Osteoblast (primary cell): ENCODE data around the gene LLGL2. TPM values are rescaled to one million over a fixed set of nuclear protein-coding genes. Genes with fewer than 3 reads are reported as not detected.

Experiments
- DNase-seq: peaks from one replicate; pipeline ENCODE4 v3.0.0; 2011; ENCODE audit warnings: low spot score, mixed read lengths; ENCODE audit not compliant: insufficient read length; ENCODE audit errors: missing footprints
- H2AFZ ChIP-seq: 2 replicates; pipeline ENCODE4 v1.6.0; 2011; ENCODE audit warnings: mild to moderate bottlenecking, low read length
- H3K27ac ChIP-seq: 2 replicates; pipeline ENCODE4 v1.5.1; 2011; ENCODE audit warnings: mild to moderate bottlenecking, low read depth, low read length, moderate library complexity
- H3K27me3 ChIP-seq: 2 replicates; pipeline ENCODE4 v1.6.0; 2012; ENCODE audit warnings: mild to moderate bottlenecking, control low read depth, inconsistent platforms, low read length, moderate library complexity; ENCODE audit not compliant: insufficient read depth
- H3K36me3 ChIP-seq: 2 replicates; pipeline ENCODE4 v1.5.1; 2011; ENCODE audit warnings: mild to moderate bottlenecking, low read length, control low read depth, moderate library complexity; ENCODE audit not compliant: insufficient read depth
- H3K4me1 ChIP-seq: 2 replicates; pipeline ENCODE4 v1.5.1; 2011; ENCODE audit warnings: mild to moderate bottlenecking, low read length, control low read depth, moderate library complexity; ENCODE audit not compliant: insufficient read depth
- H3K4me2 ChIP-seq: 2 replicates; pipeline ENCODE4 v1.6.0; 2011; ENCODE audit warnings: mild to moderate bottlenecking, low read length; ENCODE audit not compliant: insufficient read depth
- H3K4me3 ChIP-seq: fragments of 200-600 bp; sonication (generic); 3 replicates; pipeline ENCODE4 v1.5.1; 2012; ENCODE audit warnings: mild to moderate bottlenecking, low read length, inconsistent platforms; ENCODE audit not compliant: insufficient read depth
- H3K79me2 ChIP-seq: 2 replicates; pipeline ENCODE4 v1.6.0; 2012; ENCODE audit warnings: mild to moderate bottlenecking, low read length, control low read depth, inconsistent platforms; ENCODE audit not compliant: insufficient read depth
- H3K9me3 ChIP-seq: 2 replicates; pipeline ENCODE4 v1.5.1; 2011; ENCODE audit warnings: low read depth, low read length, control low read depth
- H4K20me1 ChIP-seq: 2 replicates; pipeline ENCODE4 v1.6.0; 2012; ENCODE audit warnings: mild to moderate bottlenecking, low read length, control low read depth; ENCODE audit not compliant: insufficient read depth
- total RNA-seq: library from RNA; depleted of rRNA; stranded (reverse); fragments of >200 nt; gene quantifications from 2 replicates; pipeline ENCODE4 v1.2.3, GENCODE V29; 2012
- TF ChIP-seq, protein P1 (sequence below): IDR thresholded peaks from 2 replicates; pipeline ENCODE4 v1.5.1; 2011; ENCODE audit warnings: mild to moderate bottlenecking, low read depth, low read length, moderate library complexity; ENCODE audit errors: extremely low read depth

Gene LLGL2
- total RNA-seq, 1 donor: 0.36 TPM

DNA sequence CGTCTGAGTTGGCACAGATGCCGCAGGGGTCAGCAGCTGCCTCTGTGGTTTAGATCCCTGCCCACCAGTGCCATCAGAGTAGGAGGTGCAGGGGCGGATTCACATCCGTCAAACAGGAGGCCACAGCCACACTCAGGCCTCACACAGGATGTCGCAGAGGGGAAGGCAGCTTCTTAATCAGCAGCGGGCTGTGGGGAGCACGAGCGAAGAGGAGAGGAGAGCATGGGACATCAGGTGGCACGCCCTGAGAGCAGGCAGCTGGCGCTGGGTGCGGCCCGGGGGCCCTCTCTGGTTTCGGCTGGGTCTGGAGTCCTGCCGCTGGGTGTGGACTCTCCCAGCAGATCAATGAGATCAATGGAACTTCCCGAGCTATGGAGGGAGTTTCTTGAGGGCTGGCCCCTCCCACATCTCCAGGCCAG, 9.6 kb downstream of the LLGL2 start:
- Histone ChIP-seq H3K4me3 (no peak overlapping the region), H3K4me1 (no peaks in the 10 kb centered on the region), H2AFZ (no peak overlapping the region), H3K4me2 (no peak overlapping the region), H3K79me2 (no peaks in the 10 kb centered on the region), H3K36me3 (no peaks in the 10 kb centered on the region), H4K20me1 (no peaks in the 10 kb centered on the region), H3K27me3 (peaks cover 3% of the 10 kb centered on the region), H3K27ac (no peak overlapping the region), H3K9me3 (no peaks in the 10 kb centered on the region)
- TF ChIP-seq, protein P1, sequence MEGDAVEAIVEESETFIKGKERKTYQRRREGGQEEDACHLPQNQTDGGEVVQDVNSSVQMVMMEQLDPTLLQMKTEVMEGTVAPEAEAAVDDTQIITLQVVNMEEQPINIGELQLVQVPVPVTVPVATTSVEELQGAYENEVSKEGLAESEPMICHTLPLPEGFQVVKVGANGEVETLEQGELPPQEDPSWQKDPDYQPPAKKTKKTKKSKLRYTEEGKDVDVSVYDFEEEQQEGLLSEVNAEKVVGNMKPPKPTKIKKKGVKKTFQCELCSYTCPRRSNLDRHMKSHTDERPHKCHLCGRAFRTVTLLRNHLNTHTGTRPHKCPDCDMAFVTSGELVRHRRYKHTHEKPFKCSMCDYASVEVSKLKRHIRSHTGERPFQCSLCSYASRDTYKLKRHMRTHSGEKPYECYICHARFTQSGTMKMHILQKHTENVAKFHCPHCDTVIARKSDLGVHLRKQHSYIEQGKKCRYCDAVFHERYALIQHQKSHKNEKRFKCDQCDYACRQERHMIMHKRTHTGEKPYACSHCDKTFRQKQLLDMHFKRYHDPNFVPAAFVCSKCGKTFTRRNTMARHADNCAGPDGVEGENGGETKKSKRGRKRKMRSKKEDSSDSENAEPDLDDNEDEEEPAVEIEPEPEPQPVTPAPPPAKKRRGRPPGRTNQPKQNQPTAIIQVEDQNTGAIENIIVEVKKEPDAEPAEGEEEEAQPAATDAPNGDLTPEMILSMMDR: no peak
- no peak for DNase-seq

DNA sequence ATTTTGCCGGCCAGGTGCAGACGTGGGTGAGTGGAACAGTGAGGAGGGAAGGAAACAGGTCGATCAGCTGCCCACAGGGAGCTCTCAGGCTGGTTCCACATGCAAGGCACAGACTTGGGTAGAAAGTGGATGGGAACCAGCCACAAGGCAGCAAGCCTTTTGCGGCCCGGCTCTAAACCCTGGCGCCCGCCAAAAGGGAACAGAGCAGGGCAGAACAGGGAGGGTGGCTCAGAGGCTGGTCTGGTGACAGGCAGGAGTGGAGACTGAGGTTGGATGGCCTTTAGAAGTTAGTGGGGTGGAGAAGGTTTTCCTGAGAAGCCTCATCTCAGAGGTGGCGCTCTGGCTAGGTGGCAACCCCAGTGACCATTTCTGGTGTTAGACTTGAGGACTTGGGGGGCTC, 10.4 kb downstream of the LLGL2 start:
- Histone ChIP-seq H2AFZ (no peak overlapping the region), H3K4me2 (no peak overlapping the region), H3K79me2 (no peaks in the 10 kb centered on the region), H3K9me3 (no peaks in the 10 kb centered on the region), H3K4me3 (no peak overlapping the region), H3K27me3 (peaks cover 3% of the 10 kb centered on the region), H3K27ac (no peak overlapping the region), H3K36me3 (no peaks in the 10 kb centered on the region), H4K20me1 (no peaks in the 10 kb centered on the region), H3K4me1 (no peaks in the 10 kb centered on the region)
- TF ChIP-seq, protein P1: no peak
- no peak for DNase-seq

DNA sequence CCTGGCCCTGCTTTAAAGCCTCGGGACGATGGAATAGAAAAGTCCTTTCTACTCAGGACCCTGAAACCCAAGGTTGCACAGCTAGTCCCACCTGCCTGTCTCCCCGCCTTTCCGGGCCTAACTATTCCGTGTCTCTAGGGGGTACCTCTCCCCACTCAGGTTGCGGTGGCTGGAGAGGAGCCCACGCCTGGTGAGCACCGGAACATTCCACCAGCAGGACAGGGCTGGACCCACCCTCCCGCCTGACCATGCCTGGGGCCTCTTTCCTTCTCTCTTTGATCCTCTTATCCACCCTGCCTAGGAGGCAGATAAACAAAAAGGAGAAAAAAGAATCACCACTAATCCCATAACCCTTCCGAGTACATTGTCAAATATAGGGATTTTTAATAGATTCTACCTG, 10.9 kb downstream of the LLGL2 start:
- no peak overlapping the region for H3K4me2 ChIP-seq
- no peak overlapping the region for H3K27ac ChIP-seq
- H4K20me1 ChIP-seq: no peaks in the 10 kb centered on the region
- H3K27me3 ChIP-seq: peaks cover 3% of the 10 kb centered on the region
- no peak overlapping the region for H3K4me3 ChIP-seq
- H3K79me2 ChIP-seq: no peaks in the 10 kb centered on the region
- no peak overlapping the region for H2AFZ ChIP-seq
- H3K4me1 ChIP-seq: no peaks in the 10 kb centered on the region
- TF ChIP-seq, protein P1: no peak
- H3K9me3 ChIP-seq: no peaks in the 10 kb centered on the region
- H3K36me3 ChIP-seq: no peaks in the 10 kb centered on the region
- DNase-seq: no peak

DNA sequence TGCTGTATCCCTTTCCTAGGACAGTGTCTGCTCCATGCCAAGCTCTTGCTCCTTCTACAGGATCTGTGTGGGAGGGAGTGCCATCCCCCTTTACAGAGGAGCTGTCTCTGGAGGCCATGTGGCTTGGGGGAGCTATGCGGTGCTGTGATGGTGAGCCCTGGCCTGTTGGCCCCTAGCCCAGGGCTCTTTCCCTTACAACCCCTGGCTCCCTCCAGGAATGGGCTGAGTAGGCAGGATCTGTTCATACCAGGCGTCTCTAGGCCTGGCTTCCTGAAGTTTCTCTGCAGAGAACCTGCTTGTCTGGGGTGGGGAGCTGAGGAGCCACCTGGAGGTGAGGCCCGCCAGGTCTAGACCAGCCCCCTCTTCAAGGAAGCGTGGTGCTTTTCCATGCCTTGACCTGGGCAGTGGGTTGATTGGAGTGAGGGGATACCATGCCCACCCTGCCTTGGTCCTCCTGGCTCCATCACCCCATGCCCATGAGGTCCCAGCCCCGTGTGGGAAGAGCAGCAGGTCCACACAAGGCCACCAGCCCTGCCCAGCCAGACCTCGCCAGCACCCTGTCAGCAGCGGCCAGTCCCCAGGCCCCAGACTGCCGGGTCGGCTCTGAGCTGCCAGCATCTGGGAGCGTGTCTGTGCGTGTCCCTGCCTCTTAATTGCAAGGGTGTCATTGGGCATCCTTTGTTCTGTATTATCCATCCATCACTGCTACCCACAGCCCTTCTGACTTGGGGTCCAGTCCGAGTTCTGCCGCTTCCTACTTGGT, 14.7 kb downstream of the LLGL2 start:
- Histone ChIP-seq H3K9me3 (no peaks in the 10 kb centered on the region), H3K27ac (no peak overlapping the region), H3K27me3 (peaks cover 6% of the 10 kb centered on the region), H3K4me1 (no peaks in the 10 kb centered on the region), H2AFZ (no peak overlapping the region), H3K36me3 (no peaks in the 10 kb centered on the region), H3K4me3 (no peak overlapping the region), H4K20me1 (no peaks in the 10 kb centered on the region), H3K4me2 (no peak overlapping the region), H3K79me2 (no peaks in the 10 kb centered on the region)
- TF ChIP-seq, protein P1: no peak
- no peak for DNase-seq
